SK-MEL-5 (cell line): Measurements from ENCODE around the gene NXN. TPM values are rescaled to one million over a fixed set of nuclear protein-coding genes. Genes with fewer than 3 reads are reported as not detected.
"Not testable (repeated sequence)": the region's sequence is repeated elsewhere in the genome, so short reads cannot be mapped to it uniquely, and the experiment has no call there.

ENCODE experiments used
- DNase-seq: peaks from one replicate; pipeline ENCODE4 v3.0.0-alpha.2; 2016; ENCODE audit warnings: low read depth, low spot score
- in situ Hi-C: cut with HindIII; loops from 2 replicates; pipeline ENCODE4 v1.10.0; 2016; ENCODE audit warnings: low sequenced_read_pairs, high pct_unique_total_duplicates, low pct_unique_long_range_greater_than_20kb
- total RNA-seq: library from RNA; depleted of rRNA; stranded (reverse); fragments of >200 nt; shearing (Covaris generic); gene quantifications from 2 replicates; pipeline ENCODE4 v1.2.3, GENCODE V29; 2014

Gene NXN
- total RNA-seq, 1 experiment from 2014 or later: 12.4 TPM

DNA sequence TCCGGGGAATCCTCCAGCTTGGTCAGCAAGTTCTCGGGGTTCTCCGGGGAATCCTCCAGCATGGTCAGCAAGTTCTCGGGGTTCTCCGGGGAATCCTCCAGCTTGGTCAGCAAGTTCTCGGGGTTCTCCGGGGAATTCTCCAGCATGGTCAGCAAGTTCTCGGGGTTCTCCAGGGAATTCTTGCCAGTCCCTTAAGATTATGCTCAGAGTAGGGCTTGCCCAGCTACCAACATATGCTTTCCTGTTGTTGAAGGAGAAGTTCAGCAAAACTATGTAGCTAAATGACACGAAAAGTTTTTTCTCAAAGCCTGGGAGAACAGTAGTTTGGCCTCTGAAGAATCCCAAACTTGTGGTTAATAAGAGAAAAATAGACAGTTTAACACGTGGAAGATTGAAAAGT, 112.3 kb downstream of the NXN start:
- in situ Hi-C loops, DNase-seq: not testable (repeated sequence)

DNA sequence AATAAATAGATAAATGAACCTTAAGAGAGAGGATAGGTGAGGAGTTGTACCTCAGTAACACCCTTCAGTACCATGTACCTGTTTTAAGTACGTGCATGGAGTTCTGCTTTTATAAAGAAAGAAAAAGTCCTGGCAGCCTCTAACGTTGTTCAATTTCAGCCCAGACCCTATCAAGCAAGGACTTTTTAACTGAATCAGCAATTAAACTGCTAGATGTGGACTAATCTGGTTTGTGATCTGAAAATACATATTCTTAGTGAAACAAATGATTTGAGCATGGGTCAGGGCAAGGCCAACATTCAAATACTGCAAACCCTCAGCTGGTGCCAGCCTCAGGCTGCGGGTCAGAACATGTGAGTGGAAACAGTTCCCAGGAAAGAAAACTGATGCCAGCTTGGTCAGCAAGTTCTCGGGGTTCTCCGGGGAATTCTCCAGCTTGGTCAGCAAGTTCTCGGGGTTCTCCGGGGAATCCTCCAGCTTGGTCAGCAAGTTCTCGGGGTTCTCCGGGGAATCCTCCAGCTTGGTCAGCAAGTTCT, 112.9 kb downstream of the NXN start:
- DNase-seq: no peak
- in situ Hi-C loops: no loop called here

DNA sequence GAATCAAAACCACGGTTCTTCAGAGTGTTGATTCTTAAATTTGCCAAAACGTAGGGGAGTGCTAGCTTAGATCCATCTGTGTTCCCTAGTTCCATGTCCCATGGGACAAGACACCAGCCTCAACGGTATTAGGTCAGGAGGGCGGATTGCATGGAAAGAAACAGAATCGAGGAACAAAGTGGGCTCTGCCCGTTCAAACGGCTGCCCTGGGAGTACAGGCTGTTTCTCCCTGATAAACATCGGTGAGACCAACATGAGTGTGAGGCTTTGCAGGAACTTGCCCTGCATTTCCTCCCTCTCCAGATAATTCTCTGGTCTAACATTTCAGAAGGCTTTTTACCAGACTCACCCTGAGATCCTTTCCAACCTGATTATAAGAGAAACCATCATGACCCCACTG, 115.3 kb downstream of the NXN start:
- in situ Hi-C loops: no loop called here
- no peak for DNase-seq

DNA sequence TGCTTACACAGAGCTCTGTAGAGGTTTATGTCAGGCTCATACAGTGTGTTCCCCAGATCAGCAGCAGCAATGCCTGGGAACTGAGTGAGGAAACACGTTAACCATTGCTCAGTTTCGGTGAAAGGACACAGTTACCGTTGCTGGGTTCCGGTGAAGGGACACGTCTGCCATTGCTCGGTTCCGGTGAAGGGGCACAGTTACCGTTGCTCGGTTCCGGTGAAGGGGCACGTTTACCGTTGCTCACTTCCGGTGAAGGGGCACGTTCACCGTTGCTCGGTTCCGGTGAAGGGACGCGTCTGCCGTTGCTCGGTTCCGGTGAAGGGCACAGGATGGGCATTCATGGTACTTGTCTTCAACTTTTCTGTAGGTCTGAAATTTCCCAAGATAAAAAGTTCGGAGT, 115.7 kb downstream of the NXN start:
- DNase-seq: no peak
- in situ Hi-C loops: no loop called here

DNA sequence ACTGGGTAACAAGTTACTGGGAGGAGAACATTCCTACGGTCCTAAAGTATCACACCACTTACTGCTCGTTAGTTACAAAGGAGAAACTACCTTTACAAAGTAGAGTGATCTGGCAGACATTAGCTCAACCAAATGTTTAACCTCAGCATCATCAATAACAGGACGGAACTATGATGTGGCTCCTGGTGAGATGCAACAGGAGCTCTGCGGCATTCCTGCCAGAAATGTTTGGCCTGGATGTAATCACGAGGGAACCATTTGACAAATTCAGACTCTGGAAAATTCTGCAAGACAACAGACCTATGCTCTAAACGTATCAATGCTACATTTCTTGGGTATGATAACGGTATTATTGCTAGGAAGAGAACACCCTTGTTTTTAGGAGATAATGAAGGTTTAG, 117.0 kb downstream of the NXN start:
- in situ Hi-C loops: no loop called here

DNA sequence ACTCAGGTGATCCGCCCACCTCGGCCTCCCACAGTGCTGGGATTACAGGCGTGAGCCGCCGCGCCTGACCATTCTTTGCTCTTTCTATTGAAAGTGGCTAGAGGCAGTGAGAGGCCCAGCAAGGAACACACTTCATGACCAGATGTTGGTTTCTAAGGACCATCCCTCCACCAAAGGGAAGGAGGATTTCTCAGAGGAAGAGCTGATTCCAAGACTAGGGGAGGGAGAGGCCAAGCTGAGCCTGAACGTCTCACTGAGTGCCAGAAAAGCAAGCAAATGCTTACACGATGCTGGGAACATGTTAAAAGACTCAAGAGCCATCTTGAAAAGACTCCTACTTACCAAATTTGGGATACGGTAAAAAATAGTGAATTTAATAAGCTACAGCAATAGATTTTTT, 118.2 kb downstream of the NXN start:
- in situ Hi-C loops: no loop called here
- no peak for DNase-seq

More for the DNA sequence above, 117.0 kb downstream of the NXN start:
- DNase-seq: no peak

DNA sequence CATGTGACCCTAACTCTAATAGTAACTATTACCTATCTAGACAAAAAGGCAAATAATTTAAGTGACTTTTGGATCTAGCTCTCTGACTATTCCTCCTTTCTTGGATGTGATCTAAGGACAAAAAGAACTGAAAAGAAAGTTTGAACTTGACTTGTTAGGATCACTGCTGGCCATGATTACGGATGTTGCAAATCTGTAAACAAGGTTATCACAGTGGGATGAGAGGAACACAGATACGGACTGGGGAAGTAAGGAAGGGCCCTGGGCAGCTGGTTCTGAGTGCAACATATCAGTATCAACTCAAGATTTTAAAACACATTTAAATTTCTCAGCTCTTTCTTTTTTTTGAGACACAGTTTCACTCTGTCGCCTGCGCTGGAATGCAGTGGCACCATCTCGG, 118.8 kb downstream of the NXN start:
- no peak for DNase-seq
- in situ Hi-C loops: no loop called here

DNA sequence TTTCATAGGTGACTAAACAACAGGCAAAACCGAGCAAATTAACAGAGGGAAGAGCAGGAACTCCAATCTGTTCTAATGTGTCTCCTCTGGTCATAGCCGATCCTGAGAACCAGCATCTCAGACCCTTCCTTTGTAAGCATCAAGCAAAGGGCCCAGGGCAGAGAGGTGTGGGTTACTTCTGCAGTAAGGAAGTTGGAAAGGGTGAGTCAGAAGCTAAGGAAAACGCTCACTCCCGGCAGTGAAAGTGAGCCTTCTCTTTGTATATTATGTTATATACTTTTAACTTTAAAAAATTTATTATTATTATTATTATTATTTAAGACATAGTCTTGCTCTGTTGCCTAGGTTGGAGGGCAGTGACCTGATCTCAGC, 119.8 kb downstream of the NXN start:
- in situ Hi-C loops: no loop called here

DNA sequence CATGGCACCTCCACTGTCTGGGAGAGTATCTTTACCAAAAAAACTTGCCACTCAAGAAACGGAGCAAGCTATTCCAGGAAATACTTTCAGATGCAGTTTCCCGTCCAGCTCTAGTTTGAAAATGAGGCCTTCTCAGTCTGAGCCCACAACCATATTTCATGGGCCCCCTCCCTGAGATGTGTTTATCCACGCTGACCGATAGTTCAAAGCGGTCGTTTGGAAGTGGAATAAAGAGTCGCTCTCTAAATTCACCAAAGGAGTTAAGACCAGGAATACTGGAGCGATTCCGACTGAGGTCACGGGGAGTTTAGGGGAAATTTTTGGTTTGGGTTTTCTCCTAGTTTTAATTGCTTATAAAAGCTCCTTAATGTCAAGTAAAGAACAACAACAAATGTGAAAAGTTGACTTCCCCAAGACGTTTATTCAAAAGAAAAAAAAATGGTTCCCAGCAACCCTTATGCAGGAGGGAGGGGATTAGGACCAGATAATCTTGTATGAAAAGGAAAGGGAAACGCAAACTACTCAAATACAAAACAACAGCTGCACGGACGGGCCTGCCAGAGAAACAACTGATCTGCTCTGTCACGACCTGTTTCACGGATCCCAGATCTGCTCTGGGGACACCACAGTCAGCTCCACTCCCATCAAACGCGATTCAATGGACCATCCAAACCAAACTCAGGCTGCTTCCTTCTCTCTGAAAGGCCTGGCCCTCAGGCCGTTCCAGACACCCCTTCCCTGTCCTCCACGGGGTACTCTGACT, 120.3 kb downstream of the NXN start:
- in situ Hi-C loops: no loop called here
- DNase-seq: no peak

More for the DNA sequence above, 119.8 kb downstream of the NXN start:
- DNase-seq: no peak

DNA sequence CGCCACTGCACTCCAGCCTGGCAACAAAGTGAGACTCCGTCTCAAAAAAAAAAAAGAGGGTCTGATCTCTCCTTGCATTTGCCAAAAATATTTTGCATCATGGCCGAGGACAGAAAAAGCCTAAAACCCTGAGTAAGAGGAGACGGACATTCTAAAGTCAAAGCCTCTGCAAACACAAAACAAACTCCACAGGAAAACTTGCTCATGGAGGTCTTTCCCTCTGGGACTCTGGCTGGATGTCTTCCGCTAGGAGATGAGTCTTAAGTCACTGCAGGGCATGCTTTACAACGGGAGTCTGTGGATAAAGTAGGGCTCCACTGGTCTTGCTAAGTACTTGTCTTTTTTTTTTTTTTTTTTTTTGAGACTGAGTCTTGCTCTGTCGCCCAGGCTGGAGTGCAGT, 123.4 kb downstream of the NXN start:
- in situ Hi-C loops: no loop called here
- DNase-seq: no peak

DNA sequence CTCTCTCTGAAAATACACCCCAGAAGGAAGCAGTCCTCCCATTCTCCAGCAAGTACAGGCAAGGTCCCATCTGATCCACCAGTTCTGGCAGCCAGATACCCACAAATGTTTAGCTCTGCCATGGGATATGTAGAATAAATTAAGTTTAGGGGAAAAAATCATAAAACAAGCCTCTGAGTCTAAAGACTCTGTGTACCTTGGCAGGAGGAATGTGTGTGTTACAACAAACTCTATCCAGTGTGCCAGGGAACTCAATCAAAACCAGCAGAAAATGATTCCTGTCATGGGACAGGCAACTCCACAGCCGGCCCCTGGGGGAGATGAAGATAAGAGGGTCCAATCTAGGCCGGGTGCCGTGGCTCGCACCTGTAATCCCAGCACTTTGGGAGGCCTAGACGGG, 124.0 kb downstream of the NXN start:
- in situ Hi-C loops: no loop called here
- DNase-seq: no peak

DNA sequence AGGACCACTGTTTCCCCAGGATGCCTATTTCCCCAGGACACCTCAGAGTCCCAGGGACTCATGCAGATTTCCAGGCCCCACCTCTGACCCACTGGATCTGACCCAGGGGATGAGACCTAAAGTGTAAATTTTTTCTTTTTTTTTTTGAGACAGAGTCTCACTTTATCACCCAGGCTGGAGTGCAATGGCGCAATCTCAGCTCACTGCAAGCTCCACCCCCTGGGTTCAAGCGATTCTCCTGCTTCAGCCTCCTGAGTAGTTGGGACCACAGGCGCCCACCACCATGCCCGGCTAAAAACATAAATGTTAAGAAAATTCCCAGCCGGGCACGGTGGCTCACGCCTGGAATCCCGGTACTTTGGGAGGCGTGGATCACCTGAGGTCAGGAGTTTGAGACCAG, 126.7 kb downstream of the NXN start:
- in situ Hi-C loops, DNase-seq: not testable (repeated sequence)

DNA sequence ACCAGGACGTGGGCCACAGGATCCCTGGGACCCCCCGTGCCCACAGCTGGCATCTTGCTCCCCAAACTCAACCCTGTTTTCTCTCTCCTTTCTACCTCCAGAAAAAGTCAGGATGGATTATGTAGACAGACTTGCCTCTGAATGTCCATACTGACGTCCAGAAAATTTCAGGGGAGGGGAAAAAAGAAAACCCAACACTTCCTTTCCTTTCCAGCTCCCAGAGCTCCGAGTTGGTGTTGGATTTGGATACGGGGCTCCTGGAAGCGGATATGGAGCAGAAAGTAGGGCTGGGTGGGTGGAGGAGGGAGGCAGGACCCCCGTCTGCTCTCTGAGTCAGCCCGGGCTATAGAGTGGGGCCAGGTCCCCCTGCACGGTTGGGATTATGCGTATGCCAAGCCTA, 127.2 kb downstream of the NXN start:
- no peak for DNase-seq
- in situ Hi-C loops: no loop called here

DNA sequence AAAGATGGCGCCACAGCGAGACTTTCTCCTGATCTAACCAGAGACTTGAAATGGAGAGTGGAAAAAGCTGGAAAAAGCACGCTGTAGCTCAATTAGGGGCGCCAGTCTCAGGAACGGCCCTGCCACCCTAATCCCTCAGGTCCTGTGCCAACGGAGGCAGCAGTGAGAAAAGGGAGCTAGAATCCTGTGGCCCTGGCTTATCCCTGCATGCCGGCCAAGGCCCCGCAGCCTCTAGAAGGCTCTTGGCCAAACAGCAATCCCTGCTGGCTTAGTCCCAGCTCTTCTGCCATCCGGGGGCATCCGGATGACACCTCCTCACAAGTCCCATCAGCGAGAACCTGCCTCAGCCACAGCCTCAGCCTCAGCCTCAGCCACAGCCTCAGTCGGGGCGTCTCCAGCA, 127.7 kb downstream of the NXN start:
- in situ Hi-C loops: no loop called here
- DNase-seq: no peak

DNA sequence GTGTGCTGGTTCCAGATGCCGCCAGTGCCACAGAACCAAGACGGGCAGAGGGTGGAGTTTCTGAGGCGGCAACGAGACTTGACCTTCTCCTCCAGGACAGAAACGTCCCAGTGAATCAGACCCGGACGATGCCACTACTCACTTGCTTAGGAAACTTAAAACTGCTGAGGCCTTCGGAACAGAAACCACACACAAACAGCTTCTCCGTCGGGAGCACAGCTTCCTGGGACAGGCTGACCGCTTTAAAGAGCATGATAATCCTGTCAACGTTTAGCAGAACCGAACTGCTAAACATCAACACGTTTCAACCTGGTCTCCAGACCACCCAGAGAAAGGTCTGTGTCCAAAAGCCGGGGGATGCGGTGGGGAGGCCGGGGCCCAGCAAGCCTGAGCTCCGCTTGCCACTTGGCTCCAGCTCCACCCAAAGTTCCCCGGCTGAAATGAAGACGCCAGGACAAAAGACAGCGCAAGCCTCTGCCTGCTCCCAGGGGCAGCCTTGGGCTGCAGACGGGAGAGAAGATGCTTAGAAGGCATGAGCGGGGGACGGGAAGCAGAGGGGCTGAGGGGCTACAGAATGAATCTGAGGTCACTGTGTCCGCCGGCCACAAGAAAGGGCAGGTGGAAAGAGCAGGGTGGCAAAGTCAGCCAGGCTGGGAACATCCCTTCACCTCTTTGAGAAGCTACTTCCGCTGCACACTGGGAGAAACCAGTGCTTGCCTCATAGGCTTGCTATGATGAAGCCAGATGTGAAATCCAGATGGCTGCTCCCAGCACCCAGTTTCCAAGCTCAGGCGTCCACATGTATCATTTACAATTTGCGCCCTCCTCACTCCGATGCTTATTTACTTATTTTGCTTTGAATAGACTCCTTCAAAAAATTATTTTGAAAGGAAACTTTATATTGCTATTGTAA, 128.5 kb downstream of the NXN start:
- in situ Hi-C loops: no loop called here
- no peak for DNase-seq

DNA sequence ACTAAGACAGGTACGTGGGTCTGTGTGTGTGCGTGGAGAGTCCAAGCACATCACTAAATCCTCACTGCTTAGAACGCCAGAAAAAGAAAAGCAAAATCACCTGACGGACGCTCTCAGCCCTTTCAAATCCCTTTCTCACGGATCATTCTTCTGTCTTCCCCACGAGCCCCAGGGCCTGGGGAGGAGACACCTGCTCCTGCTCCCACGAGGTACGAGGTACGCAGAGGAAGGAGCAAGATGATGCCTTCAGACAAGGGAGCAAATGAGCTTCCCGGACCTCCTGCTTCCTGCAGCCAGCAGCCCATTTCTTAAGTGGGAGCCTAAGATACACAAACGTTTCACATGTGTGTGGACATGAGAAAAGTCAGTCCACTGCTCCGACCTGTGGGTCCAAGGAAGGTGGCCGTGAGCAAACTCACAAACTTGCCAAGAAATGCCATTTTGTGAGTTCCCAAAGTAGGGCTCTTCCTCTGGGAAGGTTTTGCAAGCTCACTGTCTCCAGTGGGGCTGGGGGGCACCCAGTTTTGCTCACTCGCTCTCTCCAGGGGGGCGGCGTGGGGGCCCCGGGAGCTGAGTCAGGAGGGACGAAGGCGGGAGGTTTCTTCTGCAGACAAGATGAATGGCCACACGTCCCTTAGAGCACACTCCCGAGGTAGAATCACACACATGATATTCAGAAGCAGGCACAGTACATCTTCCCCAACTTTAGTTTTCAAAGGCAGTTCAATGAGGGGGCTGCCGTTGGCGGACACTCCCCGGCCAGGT, 129.3 kb downstream of the NXN start:
- in situ Hi-C loops: no loop called here
- no peak for DNase-seq

DNA sequence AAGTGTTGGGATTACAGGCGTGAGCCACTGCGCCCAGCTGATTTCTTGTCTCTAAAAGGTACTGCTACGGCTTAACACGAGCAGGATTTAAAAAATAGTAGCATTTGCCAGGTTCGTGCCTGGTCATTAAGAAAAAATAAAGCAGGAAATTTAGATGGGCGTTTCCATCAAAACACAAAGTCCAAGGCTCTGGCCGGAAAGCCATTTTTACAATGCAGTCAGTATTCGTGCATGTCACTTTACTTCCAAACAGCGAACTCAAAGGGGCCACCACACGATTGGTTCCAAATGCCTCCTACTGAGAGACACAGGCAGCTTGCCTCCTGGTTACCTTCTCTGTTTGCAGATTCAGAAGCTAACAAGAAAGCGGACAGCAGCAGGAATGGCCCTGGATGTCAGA, 131.2 kb downstream of the NXN start:
- in situ Hi-C loops: no loop called here

More for the DNA sequence above, 131.2 kb downstream of the NXN start:
- DNase-seq: no peak
